GM21360 (cell line): ENCODE data around the gene RNF182.
"Not testable (repeated sequence)": the region's sequence is repeated elsewhere in the genome, so short reads cannot be mapped to it uniquely, and the experiment has no call there.

Experiments
- ATAC-seq: cut with Tn5 transposase; IDR thresholded peaks from one replicate; pipeline ENCODE4 v1.9.1; 2021; ENCODE audit warnings: mild to moderate bottlenecking, moderate library complexity; ENCODE audit not compliant: unreplicated experiment

Gene RNF182, protein sequence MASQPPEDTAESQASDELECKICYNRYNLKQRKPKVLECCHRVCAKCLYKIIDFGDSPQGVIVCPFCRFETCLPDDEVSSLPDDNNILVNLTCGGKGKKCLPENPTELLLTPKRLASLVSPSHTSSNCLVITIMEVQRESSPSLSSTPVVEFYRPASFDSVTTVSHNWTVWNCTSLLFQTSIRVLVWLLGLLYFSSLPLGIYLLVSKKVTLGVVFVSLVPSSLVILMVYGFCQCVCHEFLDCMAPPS

GRCh38 chr6:13924949-13925881, at the start of gene RNF182:
RNF182 (plus strand) TSS chr6:13924952; CDS start chr6:13977120, 52,168 bp downstream.
- ATAC-seq, result no peak

DNA sequence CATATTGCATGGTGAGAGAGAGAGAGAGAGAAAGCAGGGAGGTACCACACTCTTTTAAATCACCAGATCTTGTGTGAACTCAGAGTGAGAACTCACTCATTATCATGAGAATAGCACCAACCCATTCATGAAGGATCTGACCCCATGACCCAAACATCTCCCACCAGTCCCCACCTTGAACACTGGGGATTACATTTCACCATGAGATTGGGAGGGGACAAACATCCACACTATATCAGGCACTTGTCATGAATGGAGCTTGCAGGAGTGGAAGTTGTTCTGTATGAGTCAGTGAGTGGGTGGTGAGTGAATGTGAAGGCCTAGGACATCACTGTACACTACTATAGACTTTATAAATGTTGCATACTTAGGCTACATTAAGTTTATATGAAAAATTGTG, 47.7 kb upstream of the RNF182 start:
- no peak for ATAC-seq

- not testable (repeated sequence) for ATAC-seq
Observed at GRCh38 chr6:13880061-13880663, 44.6 kb upstream of the RNF182 start.

DNA sequence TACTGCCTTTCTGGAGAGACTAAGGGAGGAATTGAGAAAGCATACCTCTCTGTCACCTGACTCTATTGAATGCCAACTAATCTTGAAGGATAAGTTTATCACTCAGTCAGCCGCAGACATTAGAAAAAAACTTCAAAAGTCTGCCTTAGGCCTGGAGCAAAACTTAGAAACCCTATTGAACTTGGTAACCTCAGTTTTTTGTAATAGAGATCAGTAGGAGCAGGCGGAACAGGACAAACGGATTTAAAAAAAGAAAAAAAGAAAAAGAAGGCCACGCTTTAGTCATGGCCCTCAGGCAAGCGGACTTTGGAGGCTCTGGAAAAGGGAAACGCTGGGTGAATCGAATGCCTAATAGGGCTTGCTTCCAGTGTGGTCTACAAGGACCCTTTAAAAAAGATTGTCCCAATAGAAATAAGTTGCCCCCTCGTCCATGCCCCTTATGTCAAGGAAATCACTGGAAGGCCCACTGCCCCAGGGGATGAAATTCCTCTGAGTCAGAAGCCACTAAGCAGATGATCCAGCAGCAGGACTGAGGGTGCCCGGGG, 43.1 kb upstream of the RNF182 start:
- no peak for ATAC-seq

DNA sequence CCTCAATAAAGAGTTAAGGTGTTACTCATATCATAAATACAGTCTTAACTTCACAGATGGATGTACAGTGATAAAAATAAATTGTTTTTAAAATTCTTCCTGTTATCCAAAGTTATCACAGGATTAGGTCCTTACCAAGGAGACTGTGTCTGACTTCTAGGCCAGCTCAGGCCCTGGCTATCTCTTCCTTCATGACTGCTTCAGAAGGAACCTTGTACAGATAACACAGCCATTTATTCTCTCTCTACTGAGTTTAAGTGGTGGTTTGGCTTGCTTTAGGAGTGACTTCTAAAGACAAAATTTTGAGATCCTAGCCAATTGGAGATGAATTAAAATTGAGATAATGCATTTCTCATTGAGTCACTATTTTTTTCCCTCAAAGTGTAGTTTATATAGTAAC, 40.8 kb upstream of the RNF182 start:
- ATAC-seq, result no peak

- no peak for ATAC-seq
Observed at GRCh38 chr6:13884397-13884796, 40.4 kb upstream of the RNF182 start.

GRCh38 chr6:13885601-13886000, 39.2 kb upstream of the RNF182 start:
- ATAC-seq, result no peak

GRCh38 chr6:13886949-13887348, 37.8 kb upstream of the RNF182 start:
- no peak for ATAC-seq

DNA sequence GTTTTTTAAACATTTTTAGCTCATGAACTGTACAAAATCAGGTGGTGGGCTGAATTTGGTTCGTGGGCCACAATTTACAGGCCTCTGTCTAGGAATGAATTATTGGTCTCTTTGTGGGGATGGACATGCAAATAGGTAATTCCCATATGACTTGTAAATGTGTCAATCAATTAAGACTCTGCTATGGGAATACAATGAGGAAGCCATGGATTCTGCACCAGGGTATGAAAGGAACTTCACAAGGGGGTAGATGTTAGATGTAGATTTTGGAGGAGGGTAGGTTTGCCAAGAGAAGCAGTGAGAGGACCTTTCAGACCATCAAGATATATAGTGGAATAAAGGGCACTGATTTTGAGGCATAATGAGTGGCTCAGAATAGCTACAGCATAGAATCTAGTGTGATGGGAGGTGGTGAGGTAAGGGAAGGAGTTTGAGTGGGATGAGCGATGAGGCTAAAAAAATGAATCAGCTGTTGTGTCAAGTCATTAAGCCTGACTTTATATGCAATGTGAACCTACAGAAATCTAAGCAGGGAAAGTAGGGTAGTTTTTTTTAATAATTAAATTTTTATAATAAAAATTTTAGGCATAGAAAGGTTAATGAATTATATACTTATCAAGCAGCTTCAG, 32.6 kb upstream of the RNF182 start:
- ATAC-seq, result no peak

GRCh38 chr6:13902922-13903321, 21.8 kb upstream of the RNF182 start:
- no peak for ATAC-seq

GRCh38 chr6:13903364-13903763, 21.4 kb upstream of the RNF182 start:
- ATAC-seq, result no peak

DNA sequence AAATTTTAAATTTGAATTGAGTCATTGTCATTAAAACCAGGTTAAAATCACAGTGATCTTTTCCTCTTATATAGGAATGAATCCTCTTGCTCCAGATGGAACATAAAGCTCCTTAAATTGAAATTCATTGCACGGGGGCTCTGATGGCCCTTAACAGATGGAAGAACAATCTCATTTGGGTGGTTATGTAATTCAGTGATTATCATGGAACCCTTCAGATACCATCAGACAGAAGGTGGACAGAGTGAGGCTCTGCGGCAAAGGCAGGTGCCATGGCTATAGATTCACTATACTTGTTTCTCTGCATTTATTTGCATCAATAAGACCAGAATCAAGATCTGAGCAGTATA, 17.8 kb upstream of the RNF182 start:
- ATAC-seq, result no peak

DNA sequence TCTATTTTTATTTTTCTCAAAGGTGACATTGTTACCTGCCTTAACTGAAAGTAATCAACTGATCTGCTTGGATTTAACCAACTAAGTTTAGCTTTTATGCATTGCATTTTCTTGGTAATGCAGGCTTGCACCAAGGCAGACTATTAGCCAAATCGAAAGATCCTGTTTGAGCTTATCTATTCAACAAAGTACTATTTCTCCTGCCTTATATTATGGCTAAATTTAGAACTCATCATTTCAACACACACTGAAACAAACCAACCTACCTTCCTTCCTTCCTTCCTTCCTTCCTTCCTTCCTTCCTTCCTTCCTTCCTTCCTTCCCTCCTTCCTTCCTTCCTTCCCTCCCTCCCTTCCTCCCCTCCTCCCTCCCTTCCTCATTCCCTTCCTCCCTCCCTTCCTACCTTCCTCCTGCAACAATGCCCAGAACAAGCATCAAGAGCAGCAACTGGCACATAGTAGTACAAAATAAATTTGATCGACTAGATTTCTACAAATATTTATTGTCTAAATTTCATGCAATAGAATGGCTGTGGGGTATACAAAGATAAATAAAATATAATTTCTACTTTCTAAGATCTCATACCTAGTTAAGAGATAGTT, 17.0 kb upstream of the RNF182 start:
- no peak for ATAC-seq

- no peak for ATAC-seq
Observed at GRCh38 chr6:13908955-13909381, 15.8 kb upstream of the RNF182 start.

GRCh38 chr6:13910443-13910842, 14.3 kb upstream of the RNF182 start:
- ATAC-seq, result no peak

- ATAC-seq, result no peak
Observed at GRCh38 chr6:13911337-13911736, 13.4 kb upstream of the RNF182 start.

DNA sequence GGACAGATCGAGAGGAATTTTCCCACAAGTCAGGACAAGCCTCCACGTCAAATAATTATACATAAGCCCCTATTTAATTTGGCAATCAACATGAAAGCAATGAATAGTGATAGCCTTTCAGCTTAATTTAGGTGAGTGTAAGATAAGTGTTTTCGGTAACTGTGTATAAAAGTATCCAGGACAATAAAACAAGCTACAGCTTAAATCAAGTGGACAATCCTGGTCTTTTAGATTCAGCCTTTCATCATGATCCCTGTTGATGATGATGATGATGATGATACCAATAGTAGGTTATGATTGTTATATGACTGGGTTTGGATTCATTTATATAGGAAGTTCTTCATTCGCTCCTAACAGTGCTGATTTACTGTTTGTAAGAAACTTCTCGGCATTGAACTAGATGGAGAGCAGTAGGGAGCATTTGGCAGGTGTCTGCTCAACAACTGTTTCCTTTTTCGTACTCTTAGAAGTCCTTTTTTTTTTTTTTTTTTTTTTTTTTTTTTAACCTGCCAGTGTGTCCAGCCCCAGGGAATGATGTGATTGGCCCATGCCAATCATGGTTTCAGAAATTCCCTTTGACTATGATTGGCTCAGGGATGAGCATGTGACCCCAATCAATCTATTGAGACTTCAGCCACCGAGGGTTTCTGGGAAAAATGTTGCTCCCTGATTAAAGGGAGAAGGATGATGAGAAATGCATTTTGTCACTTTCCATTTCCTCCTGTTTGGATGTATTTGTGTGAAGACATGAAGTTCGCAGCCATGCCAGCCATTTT, 11.3 kb upstream of the RNF182 start:
- no peak for ATAC-seq

GRCh38 chr6:13914351-13914750, 10.4 kb upstream of the RNF182 start:
- ATAC-seq, result no peak

DNA sequence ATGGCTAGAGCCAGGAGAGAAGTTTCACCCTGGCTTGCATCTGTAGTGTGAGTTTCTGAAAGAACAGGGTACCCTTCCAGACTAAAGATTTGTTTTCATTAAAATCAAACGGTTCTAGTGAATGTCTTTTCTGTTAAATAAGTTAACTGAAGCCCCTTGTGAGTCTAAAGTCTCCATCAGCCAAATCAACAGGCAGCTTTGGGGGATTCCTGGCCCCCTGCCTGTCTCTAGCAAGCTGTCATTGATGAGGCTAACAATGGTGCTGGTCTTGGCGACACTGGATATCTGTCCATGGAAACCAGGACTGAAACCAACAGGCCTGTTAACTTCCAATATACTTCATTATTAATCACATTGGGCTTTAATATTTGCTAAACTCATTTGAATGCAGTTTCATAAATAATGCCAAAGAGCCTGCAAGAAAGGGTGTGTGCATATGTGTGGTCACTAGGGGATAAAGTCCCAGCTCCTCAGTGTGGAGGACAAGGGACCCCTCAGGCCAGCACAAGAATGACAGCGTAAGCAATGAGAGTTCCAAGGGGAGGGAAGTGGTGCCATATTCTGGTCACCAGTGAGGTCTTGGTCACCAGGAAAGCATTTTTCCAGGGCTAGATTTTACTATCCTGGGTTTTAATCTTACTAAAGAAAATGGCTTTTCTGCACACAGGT, 9.1 kb upstream of the RNF182 start:
- ATAC-seq, result no peak
